NOMO-1 treated with dmso at 0.1 percent for 144 hours (cell line): ENCODE measurements around the gene GRB10.
"Not testable (repeated sequence)": the region's sequence is repeated elsewhere in the genome, so short reads cannot be mapped to it uniquely, and the experiment has no call there.

Experiments used
- DNase-seq: peaks from one replicate; lab custom pipeline; 2025; ENCODE audit not compliant: unreplicated experiment; lab: John Stamatoyannopoulos, UW

The GRB10 gene

GRCh38 chr7:50745336-50745735 lies 37.4 kb downstream of the GRB10 start:
- no peak for DNase-seq

GRCh38 chr7:50743893-50744292 lies 38.8 kb downstream of the GRB10 start:
- DNase-seq: no peak

GRCh38 chr7:50743016-50743415 lies 39.7 kb downstream of the GRB10 start:
- no peak for DNase-seq

GRCh38 chr7:50742401-50742800 lies 40.3 kb downstream of the GRB10 start:
- DNase-seq: no peak

- DNase-seq: no peak
Observed at GRCh38 chr7:50739744-50740435, 42.8 kb downstream of the GRB10 start.

GRCh38 chr7:50738932-50739331 lies 43.8 kb downstream of the GRB10 start:
- no peak for DNase-seq

- not testable (repeated sequence) for DNase-seq
Observed at GRCh38 chr7:50735836-50736235, 46.9 kb downstream of the GRB10 start.

GRCh38 chr7:50735333-50735732 lies 47.4 kb downstream of the GRB10 start:
- no peak for DNase-seq

GRCh38 chr7:50734246-50734645 lies 48.5 kb downstream of the GRB10 start:
- DNase-seq: no peak

- no peak for DNase-seq
Observed at GRCh38 chr7:50733552-50733951, 49.1 kb downstream of the GRB10 start.

- no peak for DNase-seq
Observed at GRCh38 chr7:50731703-50732582, 50.8 kb downstream of the GRB10 start.

GRCh38 chr7:50730446-50731400 lies 52.0 kb downstream of the GRB10 start:
- no peak for DNase-seq

- no peak for DNase-seq
Observed at GRCh38 chr7:50729962-50730361, 52.7 kb downstream of the GRB10 start.

GRCh38 chr7:50728184-50728583 lies 54.5 kb downstream of the GRB10 start:
- DNase-seq: no peak

- no peak for DNase-seq
Observed at GRCh38 chr7:50727711-50728110, 55.0 kb downstream of the GRB10 start.

- DNase-seq: no peak
Observed at GRCh38 chr7:50727072-50727471, 55.6 kb downstream of the GRB10 start.

- DNase-seq: no peak
Observed at GRCh38 chr7:50725774-50726173, 56.9 kb downstream of the GRB10 start.

- DNase-seq: no peak
Observed at GRCh38 chr7:50724526-50725520, 57.9 kb downstream of the GRB10 start.

GRCh38 chr7:50723888-50724287 lies 58.8 kb downstream of the GRB10 start:
- DNase-seq: no peak

GRCh38 chr7:50723173-50723572 lies 59.5 kb downstream of the GRB10 start:
- no peak for DNase-seq
